ENCODE data around the gene TRA2B. TPM values are rescaled to one million over a fixed set of nuclear protein-coding genes. Genes with fewer than 3 reads are reported as not detected.
A peak's percentile ranks its signal among the peaks of the same experiment; 100 is the strongest.

The TRA2B gene
- total RNA-seq, 4 donors from 2014 or later = 162 to 237 (median 202) TPM

DNA sequence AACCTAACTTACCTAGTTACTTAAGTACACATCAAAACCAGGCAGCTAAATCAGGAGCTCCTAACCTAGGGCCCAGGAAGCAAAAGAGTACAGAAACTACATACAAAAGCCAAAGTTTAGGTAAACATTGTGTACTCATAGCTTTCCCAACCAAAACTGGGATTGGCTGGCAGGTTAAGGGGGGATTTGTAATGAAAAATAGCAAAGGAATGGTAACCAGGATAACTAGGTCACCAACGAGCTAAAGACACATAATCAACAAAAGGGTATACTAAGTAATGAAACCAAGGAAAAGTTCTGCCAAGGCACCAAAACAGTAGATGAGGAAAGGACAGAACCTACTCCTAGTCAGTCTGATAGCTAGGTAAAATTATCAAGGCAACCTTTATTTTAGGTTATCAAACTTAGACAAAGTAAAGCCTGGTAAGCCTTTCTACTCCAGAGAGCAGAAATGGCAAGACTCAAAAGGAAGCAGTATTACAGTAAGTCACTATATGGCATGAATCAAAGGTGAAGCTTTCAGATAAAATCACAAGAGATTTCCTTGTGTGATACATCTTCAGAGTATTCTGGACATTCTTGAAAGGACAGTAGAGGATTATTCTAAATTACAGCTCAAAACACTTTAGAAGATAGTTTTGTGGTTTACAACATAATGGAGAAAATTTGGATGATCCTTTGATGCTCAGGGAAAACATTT lies 10.2 kb downstream of the TRA2B start:
- H3K9me3 ChIP-seq = no peaks in the 10 kb centered on the region
- no peak for DNase-seq
- peaks cover 27 to 31% of the 10 kb centered on the region in 2 donors for H3K36me3 ChIP-seq
- no peak overlapping the region for H3K4me3 ChIP-seq (replicated peaks in 1 of 3)
- intact Hi-C loops (cut with DNase I) = no loop called here
- WGBS, 2 donors = 15 to 32% methylated on average over 1 of the region's 1 CpG
- H3K27ac ChIP-seq = peak overlapping the region in 2 of 3 donors; percentile 25 to 31
- H3K27me3 ChIP-seq = no peaks in the 10 kb centered on the region
- TF ChIP-seq POLR2A (IDR thresholded peaks at IDR 0.05) = no peak
- TF ChIP-seq, protein P1, sequence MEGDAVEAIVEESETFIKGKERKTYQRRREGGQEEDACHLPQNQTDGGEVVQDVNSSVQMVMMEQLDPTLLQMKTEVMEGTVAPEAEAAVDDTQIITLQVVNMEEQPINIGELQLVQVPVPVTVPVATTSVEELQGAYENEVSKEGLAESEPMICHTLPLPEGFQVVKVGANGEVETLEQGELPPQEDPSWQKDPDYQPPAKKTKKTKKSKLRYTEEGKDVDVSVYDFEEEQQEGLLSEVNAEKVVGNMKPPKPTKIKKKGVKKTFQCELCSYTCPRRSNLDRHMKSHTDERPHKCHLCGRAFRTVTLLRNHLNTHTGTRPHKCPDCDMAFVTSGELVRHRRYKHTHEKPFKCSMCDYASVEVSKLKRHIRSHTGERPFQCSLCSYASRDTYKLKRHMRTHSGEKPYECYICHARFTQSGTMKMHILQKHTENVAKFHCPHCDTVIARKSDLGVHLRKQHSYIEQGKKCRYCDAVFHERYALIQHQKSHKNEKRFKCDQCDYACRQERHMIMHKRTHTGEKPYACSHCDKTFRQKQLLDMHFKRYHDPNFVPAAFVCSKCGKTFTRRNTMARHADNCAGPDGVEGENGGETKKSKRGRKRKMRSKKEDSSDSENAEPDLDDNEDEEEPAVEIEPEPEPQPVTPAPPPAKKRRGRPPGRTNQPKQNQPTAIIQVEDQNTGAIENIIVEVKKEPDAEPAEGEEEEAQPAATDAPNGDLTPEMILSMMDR (IDR thresholded peaks at IDR 0.05) = no peak
- H3K4me1 ChIP-seq = peaks cover 70% of the 10 kb centered on the region in 2 donors

DNA sequence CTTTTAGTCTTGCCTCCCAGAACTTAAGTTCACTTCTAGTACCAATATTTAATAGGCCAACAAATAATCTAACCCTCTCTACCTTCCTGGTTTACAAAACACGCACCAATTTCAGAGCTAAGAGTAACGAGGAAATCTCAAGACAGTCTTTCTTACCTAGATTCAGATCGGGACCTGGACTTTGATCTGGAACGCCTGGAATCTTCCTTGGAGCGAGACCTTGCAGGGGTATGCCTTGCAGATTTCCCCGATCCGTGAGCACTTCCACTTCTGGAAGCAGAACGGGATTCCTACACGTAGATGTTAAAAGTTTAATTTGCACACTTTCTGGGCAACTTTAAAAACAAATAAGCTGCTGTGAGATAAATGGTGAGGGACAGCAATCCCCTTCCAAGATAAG lies 11.4 kb downstream of the TRA2B start:
- no peak for DNase-seq
- Histone ChIP-seq H3K36me3 (peaks cover 39 to 43% of the 10 kb centered on the region in 2 donors), H3K27me3 (no peaks in the 10 kb centered on the region), H3K27ac (peak overlapping the region in 1 of 3 donors; percentile 39), H3K4me1 (peaks cover 58 to 59% of the 10 kb centered on the region in 2 donors), H3K4me3 (replicated peaks in 1 of 3) (no peak overlapping the region), H3K9me3 (no peaks in the 10 kb centered on the region)
- TF ChIP-seq, protein P1 (IDR thresholded peaks at IDR 0.05) = no peak
- no peak for TF ChIP-seq POLR2A (IDR thresholded peaks at IDR 0.05)
- WGBS, 2 donors = 36 to 50% methylated on average over 9 of the region's 9 CpGs
- intact Hi-C loops (cut with DNase I) = no loop called here

DNA sequence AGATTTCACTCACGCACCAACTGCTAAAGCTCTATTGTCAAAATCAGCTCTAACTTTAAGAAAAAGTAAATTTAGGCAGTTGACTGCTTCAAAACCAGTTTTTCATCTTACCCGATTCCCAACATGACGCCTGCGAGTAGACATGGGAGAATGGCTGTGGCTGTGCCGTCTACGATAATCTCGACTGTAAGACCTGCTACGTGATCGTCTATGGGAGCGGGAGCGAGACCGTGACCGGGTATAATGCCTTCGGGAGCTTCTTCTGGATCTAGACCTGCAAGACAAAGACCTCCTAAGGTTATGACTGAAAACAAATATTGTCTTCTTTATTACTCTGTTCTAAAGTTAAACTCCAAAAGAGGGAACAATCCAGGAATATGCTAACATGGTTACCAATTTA lies 12.5 kb downstream of the TRA2B start:
- Histone ChIP-seq H3K36me3 (peaks cover 50 to 54% of the 10 kb centered on the region in 2 donors), H3K4me3 (replicated peaks in 1 of 3) (no peak overlapping the region), H3K4me1 (peaks cover 47 to 48% of the 10 kb centered on the region in 2 donors), H3K27me3 (no peaks in the 10 kb centered on the region), H3K27ac (no peak overlapping the region), H3K9me3 (no peaks in the 10 kb centered on the region)
- DNase-seq = no peak
- intact Hi-C loops (cut with DNase I) = no loop called here
- TF ChIP-seq POLR2A (IDR thresholded peaks at IDR 0.05) = no peak
- TF ChIP-seq, protein P1 (IDR thresholded peaks at IDR 0.05) = no peak
- 79 to 82% methylated on average over 14 of the region's 14 CpGs for WGBS, 2 donors

DNA sequence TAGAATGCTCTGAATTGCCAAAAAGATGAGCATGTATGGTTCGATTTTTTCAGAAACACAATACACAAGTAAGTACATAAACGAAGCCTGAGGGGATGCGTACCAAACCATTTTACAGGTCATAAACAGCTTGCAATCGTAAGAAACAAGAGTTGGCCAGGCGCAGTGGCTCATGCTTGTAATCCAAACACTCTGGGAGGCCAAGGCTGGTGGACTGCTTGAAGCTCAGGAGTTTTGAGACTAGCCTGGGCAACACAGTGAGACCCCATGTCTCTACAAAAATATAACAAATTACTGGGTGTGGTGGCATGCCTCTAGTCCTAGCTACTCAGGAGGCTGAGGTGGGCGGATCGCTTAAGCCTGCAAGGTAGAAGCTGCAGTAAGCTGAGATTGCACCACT lies 13.4 kb downstream of the TRA2B start:
- no peak for DNase-seq
- 91 to 94% methylated on average over 7 of the region's 7 CpGs for WGBS, 2 donors
- intact Hi-C loops (cut with DNase I) = no loop called here
- H3K36me3 ChIP-seq = peaks cover 58 to 64% of the 10 kb centered on the region in 2 donors
- peaks cover 37 to 38% of the 10 kb centered on the region in 2 donors for H3K4me1 ChIP-seq
- H3K27ac ChIP-seq = no peak overlapping the region
- no peaks in the 10 kb centered on the region for H3K9me3 ChIP-seq
- H3K4me3 ChIP-seq (replicated peaks in 1 of 3) = no peak overlapping the region
- TF ChIP-seq POLR2A (IDR thresholded peaks at IDR 0.05) = no peak
- TF ChIP-seq, protein P1 (IDR thresholded peaks at IDR 0.05) = no peak
- no peaks in the 10 kb centered on the region for H3K27me3 ChIP-seq

DNA sequence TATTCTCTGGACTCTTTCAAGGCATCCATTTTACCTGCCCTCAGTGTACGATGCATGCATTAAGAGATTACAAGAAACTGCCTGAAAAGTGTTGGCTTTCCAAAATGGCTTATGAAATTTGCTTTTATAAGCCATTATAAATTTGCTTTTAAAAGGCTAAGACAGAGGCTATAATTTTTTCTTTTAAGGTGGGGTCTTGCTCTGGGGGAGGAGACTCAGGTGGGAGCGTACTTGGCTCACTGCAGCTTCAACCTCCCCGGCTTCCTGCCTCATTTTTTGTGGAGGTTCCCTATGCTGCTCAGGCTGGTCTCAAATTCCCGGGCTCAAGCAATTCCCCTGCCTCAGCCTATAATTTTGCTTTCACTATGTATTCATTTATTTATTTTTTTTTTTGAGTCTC lies 17.6 kb downstream of the TRA2B start:
- no peak for DNase-seq
- intact Hi-C loops (cut with DNase I) = no loop called here
- H3K27ac ChIP-seq = no peak overlapping the region
- TF ChIP-seq POLR2A (IDR thresholded peaks at IDR 0.05) = no peak
- TF ChIP-seq, protein P1 (IDR thresholded peaks at IDR 0.05) = no peak
- H3K4me1 ChIP-seq = no peaks in the 10 kb centered on the region
- H3K4me3 ChIP-seq (replicated peaks in 1 of 3) = no peak overlapping the region
- peaks cover 89 to 98% of the 10 kb centered on the region in 2 donors for H3K36me3 ChIP-seq
- 87 to 97% methylated on average over 4 of the region's 4 CpGs for WGBS, 2 donors
- no peaks in the 10 kb centered on the region for H3K27me3 ChIP-seq
- H3K9me3 ChIP-seq = no peaks in the 10 kb centered on the region

All from thyroid gland (tissue), 4 donors.